Right forelimb (tissue), 1 donor: ENCODE results near the gene ZMYND15.
"Not testable (repeated sequence)": the region's sequence is repeated elsewhere in the genome, so short reads cannot be mapped to it uniquely, and the experiment has no call there.

Source experiments
- DNase-seq: peaks from one replicate; pipeline ENCODE4 v3.0.0-alpha.2; 2018

The ZMYND15 gene, protein sequence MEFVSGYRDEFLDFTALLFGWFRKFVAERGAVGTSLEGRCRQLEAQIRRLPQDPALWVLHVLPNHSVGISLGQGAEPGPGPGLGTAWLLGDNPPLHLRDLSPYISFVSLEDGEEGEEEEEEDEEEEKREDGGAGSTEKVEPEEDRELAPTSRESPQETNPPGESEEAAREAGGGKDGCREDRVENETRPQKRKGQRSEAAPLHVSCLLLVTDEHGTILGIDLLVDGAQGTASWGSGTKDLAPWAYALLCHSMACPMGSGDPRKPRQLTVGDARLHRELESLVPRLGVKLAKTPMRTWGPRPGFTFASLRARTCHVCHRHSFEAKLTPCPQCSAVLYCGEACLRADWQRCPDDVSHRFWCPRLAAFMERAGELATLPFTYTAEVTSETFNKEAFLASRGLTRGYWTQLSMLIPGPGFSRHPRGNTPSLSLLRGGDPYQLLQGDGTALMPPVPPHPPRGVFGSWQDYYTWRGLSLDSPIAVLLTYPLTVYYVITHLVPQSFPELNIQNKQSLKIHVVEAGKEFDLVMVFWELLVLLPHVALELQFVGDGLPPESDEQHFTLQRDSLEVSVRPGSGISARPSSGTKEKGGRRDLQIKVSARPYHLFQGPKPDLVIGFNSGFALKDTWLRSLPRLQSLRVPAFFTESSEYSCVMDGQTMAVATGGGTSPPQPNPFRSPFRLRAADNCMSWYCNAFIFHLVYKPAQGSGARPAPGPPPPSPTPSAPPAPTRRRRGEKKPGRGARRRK

DNA sequence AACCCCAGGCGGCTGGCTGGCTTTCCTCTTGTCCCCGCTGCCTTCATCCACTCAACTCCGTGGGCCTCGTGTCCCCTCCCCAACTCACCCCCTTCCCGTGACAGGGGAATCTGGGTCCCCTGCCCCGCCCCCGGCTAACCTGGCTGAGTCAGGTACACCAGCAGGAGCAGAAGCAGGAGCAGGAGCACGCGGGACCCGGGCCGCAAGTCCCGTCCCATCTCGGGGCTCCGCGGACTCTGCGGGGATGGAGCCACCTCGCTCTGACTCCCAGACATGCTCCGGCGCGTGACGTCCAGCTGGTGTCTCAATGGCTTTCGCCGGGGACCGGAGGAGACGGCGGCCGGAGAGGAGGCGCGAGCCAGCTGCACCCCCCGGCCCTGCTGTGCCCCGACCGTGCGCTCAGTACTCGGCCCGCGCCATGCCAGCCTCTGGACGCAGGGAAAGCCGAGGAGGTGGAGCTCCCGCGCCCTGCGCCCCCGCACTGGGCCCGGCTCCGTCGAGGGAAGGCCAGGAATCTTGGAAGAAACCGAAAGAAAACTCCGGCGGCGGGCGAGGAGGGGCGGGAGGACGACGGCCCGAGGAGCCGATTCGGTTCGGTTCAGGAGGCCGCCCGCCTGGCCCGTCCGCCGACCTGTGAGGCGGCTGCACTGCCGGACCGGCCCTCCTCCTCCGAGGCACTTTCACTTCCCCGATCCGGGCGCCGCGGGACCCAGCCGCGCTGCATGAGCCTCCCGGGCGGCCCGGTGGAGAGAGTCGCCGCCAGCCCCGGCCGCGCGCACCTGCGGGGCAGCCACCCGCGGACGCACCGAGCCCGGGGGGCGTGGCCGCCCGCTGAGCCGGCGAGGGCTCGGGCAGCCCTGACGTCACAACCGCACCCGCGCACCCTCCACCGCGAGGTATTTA, at the start of gene ZMYND15, which contains the start of gene CXCL16:
ZMYND15 (plus strand) TSS at position 712 of the 903 bp plus-strand sequence. CDS start 716 bp downstream, outside the sequence.
CXCL16 (minus strand) TSS at position 807 of the 903 bp plus-strand sequence; CDS start at position 218, 589 bp downstream.
- peak; percentile 78 for DNase-seq

DNA sequence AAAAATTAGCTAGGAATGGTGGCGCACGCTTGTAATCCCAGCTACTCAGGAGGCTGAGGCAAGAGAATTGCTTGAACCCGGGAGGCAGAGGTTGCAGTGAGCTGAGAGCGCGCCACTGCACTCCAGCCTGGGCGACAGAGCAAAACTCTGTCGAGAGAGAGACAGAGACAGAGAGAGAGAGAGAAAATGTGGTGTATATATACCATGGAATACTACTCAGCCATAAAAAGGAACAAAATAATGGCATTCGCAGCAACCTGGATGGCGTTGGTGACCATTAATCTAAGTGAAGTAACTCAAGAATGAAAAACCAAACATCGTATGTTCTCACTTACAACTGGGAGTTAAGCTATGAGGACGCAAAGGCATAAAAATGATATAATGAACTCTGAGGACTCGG, 49.8 kb upstream of the ZMYND15 start:
- DNase-seq: not testable (repeated sequence)

DNA sequence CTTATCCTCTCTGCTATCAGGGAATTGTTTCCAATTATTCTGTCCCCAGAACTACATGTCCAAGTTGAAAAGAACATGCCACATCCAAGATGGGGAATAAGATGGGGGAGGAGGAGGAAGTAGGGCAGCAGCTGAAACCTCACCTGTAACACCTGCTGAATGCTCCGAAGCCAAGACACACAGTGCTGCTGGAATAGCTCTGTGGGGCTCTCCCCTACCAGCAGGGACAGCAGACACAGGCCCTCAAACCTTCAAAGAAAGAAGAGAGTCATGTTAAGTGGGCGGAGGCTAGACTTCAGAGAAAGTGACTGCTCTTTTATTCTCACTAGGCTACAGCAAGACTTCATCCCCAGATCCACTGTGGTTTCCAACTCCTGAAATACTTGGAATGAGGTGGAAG, 48.9 kb upstream of the ZMYND15 start:
- no peak for DNase-seq

DNA sequence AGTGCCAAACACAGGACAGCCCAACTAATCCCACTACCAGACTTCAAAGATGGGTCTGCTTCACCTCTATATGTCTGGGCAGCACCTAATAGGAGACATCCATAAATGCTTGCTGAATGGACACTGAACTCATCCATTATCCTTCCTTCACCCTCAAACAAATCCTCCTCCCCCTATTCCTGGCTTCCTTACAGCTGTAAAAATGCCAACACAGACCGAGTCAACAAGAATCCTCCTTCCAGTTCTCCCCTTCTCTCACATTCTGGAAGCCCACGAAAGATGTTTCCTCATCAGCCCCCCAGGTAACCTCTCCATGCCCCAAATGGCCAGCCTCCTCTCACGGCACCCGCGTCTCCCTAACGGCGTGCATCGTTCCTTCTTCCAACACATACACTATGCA, 47.9 kb upstream of the ZMYND15 start:
- peak; percentile 20 for DNase-seq

DNA sequence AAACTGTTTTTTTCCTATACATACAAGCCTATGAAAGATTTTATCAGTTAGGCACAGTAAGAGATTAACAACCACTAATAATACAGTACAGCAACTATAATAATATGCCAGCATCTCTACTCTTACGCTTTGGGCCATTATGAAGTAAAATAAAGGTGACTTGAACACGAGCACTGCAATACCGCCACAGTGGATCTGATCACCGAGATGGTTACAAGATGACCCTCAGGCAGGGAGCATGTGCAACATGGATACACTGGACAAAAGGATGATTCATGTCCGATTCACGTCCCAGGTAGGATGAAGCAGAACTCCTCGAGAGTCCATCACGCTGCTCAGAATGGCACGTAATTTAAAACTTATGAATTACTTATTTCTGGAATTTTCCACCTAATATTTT, 46.2 kb upstream of the ZMYND15 start:
- no peak for DNase-seq

DNA sequence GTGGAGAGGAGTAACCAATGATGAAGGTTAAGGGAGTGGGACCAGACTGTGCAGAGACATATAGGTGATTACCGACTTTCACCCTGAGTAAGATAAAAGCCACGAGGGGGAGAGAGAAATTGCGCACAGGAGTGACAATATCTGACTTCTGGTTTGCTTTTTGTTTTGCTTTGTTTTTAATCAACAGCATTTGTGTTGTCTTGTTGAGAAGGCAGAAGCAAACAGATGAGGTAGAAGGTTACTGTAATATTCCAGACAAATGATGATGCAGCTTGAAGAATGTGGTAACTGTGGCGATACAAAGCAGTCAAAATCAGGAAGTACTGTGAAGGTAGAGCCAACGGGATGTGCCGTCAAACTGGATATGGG, 43.2 kb upstream of the ZMYND15 start:
- DNase-seq: no peak

DNA sequence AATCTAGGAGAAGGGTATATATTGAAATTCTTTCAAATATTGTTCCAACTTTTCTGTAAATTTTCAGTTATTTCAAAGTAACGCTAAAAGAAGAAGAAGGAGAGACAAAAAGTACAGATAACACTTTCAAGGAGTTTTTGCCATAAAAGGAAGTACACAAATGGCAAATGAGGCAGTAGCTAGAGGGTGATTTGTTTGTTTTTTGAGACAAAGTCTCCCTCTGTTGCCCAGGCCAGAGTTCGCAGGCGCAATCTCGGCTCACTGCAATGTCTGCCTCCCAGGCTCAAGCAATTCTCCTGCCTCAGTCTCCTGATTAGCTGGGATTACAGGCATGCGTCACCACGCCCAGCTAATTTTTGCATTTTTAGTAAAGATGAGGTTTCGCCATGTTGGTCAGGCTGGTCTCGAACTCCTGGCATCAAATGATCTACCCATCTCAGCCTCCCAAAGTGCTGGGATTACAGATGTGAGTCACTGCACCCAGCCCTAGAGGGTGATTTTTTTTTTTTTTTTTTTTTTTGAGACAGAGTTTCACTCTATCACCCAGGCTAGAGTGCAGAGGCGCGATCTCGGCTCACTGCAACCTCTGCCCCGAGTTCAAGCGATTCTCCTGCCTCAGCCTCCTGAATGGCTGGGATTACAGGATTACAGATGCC, 40.1 kb upstream of the ZMYND15 start:
- peak; percentile 11 for DNase-seq

DNA sequence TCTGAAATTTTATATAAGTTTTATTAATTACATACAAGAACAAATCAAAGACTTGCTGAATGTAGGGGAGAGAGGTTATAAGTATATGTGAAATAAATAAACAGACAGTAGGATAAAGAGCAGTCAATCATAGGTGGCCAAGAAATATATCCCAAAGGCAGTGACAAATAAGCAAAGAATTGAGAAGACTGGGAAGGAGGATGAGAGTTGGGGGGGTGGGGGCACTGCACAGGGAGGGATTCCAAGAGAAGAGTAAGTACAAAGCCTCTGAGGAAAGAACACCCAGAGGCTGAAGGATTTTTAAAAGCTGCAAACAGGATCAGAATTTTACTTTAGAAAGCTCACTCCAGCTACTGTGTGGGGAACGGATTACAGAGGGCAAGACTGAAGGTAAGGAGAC, 38.5 kb upstream of the ZMYND15 start:
- no peak for DNase-seq

DNA sequence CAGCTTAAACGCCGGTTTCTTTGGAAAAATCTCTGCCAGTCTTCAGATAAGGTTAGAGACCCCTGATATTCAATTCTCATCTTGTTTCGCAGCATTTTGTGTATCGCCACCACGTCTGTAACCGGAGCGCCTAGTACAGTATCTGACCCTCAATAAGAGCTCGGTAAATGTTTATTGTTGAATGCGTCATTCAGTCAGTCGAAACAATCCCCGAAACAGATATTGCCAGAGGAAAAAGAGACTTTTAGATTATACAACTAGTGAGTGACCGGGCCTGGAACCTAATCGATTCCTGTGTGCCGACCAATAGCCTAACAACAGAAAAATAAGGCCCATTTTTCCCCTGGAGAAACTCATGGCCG, 36.3 kb upstream of the ZMYND15 start:
- DNase-seq: no peak

DNA sequence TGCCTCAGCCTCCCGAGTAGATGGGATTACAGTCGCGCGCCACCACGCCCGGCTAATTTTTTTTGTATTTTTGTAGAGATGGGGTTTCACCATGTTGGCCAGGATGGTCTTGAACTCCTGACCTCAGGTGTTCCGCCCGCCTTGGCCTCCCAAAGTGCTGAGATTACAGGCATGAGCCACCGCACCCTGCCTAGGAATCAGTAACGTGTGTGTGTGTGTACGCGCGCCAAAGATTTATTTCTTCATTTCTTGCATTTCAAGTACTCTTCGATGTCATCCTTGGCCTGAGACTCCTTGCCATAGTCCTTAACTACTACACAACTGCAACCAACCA, 35.1 kb upstream of the ZMYND15 start:
- DNase-seq: not testable (repeated sequence)

DNA sequence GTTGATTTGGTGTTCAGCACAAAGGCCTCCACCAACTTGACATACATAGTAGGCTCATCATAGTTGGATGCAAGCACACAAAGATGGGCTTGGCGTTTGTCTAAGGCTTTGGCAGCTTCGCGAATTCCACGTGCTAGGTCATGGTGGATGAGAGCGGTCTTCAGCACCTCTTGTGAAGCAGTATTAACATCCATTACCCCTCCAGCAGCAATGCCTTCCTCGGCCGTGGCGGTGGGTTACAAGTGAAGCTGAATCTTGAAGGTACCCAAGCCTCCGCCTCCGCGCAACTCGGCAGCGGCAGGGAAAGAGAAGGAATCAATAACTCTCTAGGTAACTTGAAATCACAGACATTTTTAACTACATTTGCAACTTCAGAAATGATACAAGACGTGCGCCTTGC, 34.6 kb upstream of the ZMYND15 start:
- DNase-seq: no peak

DNA sequence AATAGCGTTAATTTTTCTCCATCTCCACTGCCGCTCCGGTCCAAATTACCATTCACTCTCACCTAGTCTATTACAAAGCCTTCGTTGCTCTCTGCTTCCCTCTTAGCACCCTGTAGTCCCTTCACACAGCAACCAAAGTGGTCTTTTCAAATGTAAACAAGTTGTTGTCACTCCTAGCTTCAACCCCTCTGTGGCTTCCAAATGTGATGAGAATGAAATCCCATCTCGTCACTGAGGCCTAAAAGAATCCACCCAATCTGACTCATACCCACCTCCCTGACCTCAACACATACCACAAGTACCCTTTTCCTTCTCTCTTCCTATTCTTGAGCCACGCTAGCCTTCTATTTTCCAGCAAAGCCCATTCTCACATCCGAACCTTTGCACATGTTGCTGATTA, 33.5 kb upstream of the ZMYND15 start:
- no peak for DNase-seq

DNA sequence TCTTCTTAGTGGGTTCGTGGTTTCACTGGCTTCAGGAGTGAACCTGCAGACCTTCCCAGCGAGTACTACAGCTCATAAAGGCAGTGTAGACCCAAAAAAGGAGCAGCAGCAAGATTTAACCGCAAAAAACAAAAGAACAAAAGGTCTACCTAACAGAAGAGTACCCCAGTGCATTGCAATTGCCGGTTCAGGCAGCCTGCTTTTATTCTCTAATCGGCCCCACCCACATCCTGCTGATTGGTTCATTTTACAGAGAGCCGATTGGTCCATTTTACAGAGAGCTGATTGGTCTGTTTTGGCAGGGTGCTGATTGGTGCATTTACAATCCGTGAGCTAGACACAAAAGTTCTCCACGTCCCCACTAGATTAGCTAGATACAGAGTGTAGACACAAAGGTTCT, 31.2 kb upstream of the ZMYND15 start:
- DNase-seq: no peak

DNA sequence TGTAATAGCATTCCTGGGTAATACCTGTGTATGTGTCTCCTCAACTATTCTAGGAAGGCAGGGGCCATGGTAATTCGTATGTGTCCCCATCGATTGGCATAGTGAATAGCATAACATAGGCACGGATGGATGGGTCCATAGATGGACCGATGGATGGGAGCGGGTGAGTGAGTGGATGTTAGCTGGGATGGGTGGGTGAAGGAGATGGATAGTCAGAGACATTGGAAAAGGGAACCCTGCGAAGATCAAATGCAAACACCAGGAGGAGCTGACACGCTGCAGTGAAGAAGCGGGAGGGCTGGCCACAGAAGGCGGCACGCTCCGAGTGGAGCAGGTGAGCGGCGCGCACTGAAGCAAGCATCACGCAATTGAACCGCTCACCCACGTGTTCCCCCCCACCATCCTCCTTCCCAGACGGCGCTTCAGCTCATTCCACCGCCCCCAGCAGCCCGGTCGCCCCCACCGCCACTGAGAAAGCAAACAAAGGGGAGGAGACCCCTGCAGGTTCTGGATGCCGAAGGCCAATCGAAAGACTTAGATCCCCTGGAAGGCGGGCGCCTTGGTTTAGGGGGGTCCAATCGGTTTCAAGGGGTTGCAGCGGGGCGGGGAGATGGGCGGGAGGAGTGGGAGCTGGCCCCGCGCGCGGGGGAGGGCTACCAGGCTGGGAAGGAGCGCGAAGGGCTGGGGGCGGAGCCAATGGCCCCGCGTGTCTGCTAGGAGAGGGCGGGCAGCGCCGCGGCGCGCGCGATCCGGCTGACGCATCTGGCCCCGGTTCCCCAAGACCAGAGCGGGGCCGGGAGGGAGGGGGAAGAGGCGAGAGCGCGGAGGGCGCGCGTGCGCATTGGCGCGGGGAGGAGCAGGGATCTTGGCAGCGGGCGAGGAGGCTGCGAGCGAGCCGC, 29.6 kb upstream of the ZMYND15 start, which contains the start of gene ARRB2:
ARRB2 (plus strand) TSS at position 839 of the 899 bp plus-strand sequence. CDS start 90 bp downstream, outside the sequence.
- peak; percentile 99 for DNase-seq

DNA sequence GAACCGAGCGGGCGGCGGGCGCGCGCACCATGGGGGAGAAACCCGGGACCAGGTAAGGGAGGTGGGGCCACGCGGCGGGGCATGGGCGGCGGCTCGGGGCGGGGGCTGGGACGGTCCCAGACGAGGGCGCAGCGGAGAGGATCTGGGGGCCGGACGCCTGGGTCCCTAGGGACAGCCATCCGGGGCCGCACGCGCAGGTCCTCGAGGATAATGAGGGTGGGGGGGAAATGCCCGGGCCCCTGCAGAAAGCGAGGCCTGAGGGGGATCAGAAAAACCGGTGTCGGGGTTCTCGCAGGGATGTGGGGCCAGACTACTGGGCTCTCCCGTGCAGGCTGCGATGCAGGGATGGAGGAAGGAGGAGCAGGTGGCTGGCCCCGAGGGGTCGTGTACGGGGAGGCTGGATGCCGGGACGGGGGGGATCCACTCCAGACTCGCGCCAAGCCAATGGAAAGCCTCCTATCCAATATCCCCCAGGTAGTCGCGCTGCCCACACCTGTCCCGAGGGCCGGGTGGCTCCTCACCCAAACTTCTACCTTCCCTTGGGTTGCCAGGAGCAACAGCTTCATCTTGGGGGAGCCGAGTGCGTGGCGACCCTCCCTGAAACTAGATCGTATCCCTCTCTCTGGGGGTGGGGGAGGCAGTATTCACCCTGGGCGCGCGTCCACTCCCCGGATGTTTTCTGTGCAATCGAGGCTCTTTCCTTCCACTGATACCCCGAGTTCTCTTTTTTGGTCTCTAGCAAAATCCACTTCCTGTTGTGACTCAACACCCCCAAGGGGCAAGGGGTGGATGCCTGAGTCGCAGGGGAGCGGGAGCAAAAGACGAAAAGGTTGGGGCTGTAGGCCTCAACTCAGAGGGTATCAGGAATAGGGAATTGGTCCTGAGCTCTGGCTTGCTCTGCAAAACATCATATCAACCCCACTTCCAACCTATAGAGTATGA, 28.7 kb upstream of the ZMYND15 start:
- no peak for DNase-seq

DNA sequence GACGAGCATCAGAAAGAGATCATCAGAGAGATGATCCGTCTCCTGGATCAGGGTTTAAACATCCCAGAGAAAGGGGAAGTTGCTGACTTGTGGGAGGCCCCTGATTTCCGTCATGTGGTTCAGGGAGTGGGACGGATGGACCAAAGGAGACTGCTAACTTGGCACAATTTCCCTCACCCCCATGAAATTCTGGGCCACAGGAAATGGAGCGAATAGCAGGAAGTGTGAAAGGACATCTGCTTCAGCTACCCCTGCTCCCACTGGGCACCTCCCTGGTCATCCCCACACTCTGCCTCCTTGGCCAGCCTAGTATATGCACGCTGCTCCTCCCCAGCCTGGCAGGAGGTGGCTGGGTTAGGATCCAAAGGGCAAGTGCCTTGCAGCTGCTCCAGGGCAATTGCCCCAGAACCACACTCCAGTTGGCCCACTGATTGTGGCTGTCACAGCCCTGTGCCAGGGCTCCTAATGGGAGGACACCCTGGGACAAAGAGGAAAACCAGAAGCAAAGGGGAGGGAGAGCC, 27.9 kb upstream of the ZMYND15 start:
- peak; percentile 51 for DNase-seq

DNA sequence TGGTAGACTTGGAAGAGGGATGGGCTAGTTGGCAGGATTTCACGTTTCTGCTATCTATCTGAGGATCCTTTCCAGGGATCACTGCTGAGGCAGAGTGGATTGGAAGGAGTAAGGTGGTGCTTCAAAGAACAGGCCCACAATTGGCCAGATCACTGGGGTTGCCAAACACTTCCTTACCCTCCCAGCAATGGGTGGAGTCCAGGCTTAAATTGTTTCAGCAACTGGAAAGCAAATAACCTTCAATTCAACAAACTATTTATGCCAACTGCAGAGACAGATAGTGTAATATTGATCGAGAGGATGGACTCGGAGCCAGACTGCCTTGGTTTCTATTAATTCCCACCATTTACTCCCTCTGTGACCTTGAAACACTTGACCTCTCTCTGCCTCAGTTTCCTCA, 27.1 kb upstream of the ZMYND15 start:
- no peak for DNase-seq

DNA sequence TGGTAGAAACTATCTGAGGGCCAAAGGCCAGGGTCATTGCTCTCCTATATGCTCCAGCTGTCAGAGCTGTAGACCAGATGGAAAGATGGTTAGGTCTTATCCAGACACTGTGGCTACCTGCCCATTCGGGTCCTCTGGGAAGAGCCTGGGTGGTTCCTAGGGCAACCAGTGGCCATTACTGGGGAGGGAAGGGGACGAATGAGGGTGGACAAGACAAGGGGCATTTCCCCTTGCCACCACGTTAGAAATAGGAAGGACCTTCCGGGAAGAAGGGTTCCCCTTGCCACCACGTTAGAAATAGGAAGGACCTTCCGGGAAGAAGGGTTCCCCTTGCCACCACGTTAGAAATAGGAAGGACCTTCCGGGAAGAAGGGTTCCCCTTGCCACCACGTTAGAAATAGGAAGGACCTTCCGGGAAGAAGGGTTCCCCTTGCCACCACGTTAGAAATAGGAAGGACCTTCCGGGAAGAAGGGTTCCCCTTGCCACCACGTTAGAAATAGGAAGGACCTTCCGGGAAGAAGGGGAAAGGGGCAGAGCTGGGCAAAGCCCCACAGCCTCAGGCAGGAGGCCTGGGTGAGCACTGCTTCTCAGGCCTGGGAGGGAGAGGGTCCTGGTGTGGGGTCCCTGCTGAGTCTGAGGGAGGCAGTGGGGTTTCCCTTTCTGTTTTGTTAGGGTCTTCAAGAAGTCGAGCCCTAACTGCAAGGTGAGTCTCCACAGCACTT, 25.1 kb upstream of the ZMYND15 start:
- not testable (repeated sequence) for DNase-seq

DNA sequence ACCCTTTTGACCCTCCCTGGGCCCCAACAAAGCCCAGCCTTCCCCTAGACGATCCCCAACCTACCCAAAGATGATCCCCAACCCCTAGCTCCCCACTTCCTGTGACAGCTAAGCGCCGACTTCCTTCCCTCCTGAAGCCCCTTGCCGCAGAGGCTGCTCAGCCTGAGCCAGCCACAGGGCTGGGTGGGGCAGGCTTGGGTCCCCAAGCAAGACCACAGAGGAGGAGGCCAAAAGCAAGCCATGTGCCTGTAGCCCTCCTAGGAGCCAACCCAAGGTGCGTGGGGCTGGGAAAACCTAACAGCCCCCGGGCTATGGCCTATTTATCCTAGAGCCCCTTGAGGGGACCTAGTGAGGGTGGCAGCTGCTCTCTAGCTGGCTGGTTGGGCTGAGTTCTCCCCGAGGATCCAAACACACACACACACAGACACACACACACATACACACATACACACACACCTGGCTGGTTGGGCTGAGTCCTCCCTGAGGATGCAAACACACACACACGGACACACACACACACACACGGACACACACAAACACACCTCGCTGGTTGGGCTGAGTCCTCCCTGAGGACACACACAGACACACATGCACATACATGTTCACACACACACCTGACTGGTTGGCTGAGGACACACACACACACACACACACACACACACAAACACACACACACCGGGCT, 24.4 kb upstream of the ZMYND15 start:
- no peak for DNase-seq
